GM23248 (cell line): Measurements from ENCODE around the gene FAM83F.

ENCODE experiments used
- EZH2 ChIP-seq: fragments of 200-600 bp; sonication (generic); IDR thresholded peaks from 2 replicates; pipeline ENCODE4 v1.6.1; 2018; ENCODE audit warnings: antibody characterized with exemption, mild to moderate bottlenecking; ENCODE audit not compliant: insufficient read depth, poor library complexity, severe bottlenecking
- EZH2phosphoT487 ChIP-seq: fragments of 200-600 bp; sonication (generic); IDR thresholded peaks from 2 replicates; pipeline ENCODE4 v1.6.1; 2018; ENCODE audit warnings: antibody characterized with exemption, moderate library complexity, mild to moderate bottlenecking, low read depth; ENCODE audit not compliant: insufficient read depth

DNA sequence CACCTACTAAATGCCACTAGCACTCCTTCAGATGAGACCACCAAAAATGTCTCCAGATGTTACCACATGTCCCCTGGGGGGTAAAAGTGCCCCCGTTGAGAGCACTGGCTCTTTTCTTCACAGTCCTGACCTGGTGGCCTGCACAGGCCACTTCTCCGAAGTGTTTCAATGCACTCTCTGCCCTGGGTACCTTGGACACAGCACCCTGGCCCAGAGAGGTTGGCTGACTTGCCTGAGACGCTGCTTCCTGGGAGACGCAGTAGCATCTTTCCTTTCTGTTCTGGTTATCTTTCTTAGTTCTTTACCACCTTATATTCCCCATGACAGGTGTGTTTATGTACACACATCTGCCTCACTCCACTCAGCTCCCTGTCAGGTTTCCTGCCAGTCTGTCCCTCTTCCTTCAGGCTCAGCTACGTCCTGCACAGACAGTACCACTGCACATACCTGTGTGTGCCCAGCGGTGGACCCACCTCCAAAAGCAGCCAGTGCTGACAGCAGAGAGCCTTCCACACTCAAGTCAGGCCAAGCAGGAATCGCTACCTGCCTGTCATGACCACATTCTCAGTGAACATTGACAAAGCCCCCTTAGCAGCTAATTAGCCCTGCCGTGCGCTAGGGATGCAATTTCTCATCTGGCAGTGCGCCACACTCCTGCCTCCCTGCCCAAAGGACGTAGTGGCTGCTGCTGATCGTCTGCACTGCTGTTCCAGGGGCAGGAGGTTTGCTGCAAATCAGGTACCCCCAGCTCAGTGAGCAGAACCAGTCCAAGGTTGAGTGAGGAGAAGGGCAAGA is 39.0 kb downstream of the FAM83F start:
- TF ChIP-seq EZH2 (no peak), EZH2phosphoT487 (no peak)
